Omental fat pad (tissue), 4 donors: ENCODE data around the gene ZNF761. TPM values are rescaled to one million over a fixed set of nuclear protein-coding genes. Genes with fewer than 3 reads are reported as not detected.

Source experiments
- ATAC-seq: fragments of 150-250 bp; one replicate; pipeline ENCODE4 v1.9.1; 2016; ENCODE audit warnings: mild to moderate bottlenecking, moderate library complexity; ENCODE audit not compliant: low FRiP score
- DNase-seq: peaks from one replicate; pipeline ENCODE4 v3.0.0-alpha.2; 2019; ENCODE audit warnings: low spot score
- total RNA-seq, 4 donors: library from RNA; depleted of rRNA; stranded (reverse); fragments of >200 nt; gene quantifications; one replicate each; pipeline ENCODE4 v1.1.0, GENCODE V29; 2016
- TF ChIP-seq, protein P1 (sequence below), 3 donors: fragments of 450-650 bp; IDR thresholded peaks; one replicate each; pipeline ENCODE4 v1.5.1; 2016 to 2017; ENCODE audit warnings: antibody characterized with exemption in 3 of 3, mild to moderate bottlenecking in 3 of 3, moderate library complexity in 2 of 3

Gene ZNF761
- total RNA-seq, result 10 to 100 TPM; 10.4 to 16.8 (median 14.2) TPM

- DNase-seq (peak; percentile 92), ATAC-seq (peak; percentile 100)
- TF ChIP-seq, protein P1, sequence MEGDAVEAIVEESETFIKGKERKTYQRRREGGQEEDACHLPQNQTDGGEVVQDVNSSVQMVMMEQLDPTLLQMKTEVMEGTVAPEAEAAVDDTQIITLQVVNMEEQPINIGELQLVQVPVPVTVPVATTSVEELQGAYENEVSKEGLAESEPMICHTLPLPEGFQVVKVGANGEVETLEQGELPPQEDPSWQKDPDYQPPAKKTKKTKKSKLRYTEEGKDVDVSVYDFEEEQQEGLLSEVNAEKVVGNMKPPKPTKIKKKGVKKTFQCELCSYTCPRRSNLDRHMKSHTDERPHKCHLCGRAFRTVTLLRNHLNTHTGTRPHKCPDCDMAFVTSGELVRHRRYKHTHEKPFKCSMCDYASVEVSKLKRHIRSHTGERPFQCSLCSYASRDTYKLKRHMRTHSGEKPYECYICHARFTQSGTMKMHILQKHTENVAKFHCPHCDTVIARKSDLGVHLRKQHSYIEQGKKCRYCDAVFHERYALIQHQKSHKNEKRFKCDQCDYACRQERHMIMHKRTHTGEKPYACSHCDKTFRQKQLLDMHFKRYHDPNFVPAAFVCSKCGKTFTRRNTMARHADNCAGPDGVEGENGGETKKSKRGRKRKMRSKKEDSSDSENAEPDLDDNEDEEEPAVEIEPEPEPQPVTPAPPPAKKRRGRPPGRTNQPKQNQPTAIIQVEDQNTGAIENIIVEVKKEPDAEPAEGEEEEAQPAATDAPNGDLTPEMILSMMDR (IDR thresholded peaks at IDR 0.05), result no peak
Observed at GRCh38 chr19:53431399-53432087, at the start of gene ZNF761. ZNF761 (plus strand) TSS chr19:53431984; CDS start chr19:53447269, 15,285 bp downstream.

GRCh38 chr19:53388168-53388567, 43.6 kb upstream of the ZNF761 start:
- TF ChIP-seq, protein P1 (IDR thresholded peaks at IDR 0.05), result no peak
- no peak for DNase-seq
- no peak for ATAC-seq

DNA sequence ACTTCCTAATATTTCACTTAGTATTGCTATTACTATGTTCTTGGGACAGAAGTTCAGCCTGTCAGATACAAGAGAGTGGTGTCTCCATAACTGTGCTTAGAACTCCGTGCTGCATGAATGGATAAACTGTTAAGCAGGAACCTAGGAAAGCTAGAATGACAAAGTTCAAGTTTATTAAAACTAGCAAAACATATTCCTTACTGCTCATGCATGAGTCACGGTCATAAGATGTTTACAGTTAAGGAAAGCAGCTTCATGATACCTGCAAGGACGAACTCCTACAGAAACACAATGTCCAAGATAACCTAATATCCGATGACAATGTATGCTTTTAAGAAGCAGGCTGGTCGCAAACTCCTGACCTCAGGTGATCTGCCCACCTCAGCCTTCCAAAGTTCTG, 42.9 kb upstream of the ZNF761 start:
- no peak for ATAC-seq
- TF ChIP-seq, protein P1 (IDR thresholded peaks at IDR 0.05), result no peak
- DNase-seq, result no peak

DNA sequence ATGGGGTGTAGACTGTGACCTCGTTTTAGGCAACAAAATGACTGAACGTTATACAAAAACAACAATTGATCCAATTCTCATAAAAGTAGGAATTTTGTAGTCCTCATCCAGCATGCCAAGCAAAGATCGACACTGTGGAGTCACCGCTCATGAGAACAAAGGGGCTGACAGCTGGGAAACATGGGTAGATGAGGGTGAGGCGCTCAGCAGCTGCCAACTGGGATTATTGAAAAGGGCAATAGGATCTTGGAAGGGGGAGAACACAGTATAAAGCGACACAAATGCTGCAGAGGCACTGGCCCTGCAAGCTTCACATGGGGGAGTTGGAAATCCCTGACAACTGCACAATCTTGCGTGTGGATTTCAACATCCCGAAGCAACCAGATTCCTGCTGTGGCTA, 42.2 kb upstream of the ZNF761 start:
- DNase-seq (no peak), ATAC-seq (no peak)
- TF ChIP-seq, protein P1 (IDR thresholded peaks at IDR 0.05), result no peak

DNA sequence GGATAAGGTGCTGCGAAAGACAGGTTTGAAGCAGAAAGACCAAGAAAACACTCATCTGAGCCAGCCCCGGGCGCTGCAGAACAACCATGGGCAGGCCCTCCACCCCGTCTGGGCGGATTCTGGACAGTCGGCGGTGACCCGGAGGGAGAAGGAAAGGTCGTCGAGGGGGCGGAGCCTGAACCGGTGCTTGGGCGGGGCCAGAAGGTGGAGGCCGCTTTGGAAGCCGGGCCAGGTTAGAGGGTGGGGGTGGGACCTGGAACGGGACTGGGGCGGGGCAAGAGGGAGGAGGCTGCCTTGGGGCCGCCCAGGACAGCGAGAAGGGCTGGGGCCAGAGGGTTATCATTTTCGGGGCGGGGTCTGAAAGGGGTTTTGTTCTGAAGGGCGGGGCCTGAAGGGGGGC, 41.8 kb upstream of the ZNF761 start:
- TF ChIP-seq, protein P1 (IDR thresholded peaks at IDR 0.05), result no peak
- ATAC-seq (no peak), DNase-seq (no peak)

- TF ChIP-seq, protein P1 (IDR thresholded peaks at IDR 0.05), result no peak
- peak; percentile 32 for ATAC-seq
- peak; percentile 24 for DNase-seq
Observed at GRCh38 chr19:53394522-53394973, 37.2 kb upstream of the ZNF761 start.
